ENCODE data around the gene VENTX.

VENTX gene

GRCh38 chr10:133211959-133212852 lies 25.4 kb upstream of the VENTX start:
- DNase-seq = no peak
- Histone ChIP-seq H3K36me3 (ENCODE audit: control insufficient read depth in 4 of 4, insufficient read depth in 4 of 4, low read length in 3 of 4) (no peaks in the 10 kb centered on the region), H3K27me3 (replicated peaks in 2 of 5; ENCODE audit: control insufficient read depth in 4 of 5, insufficient read depth in 5 of 5, low read length in 4 of 5) (peaks cover 0 to 19% (median 0%) of the 10 kb centered on the region in 5 experiments), H3K27ac (ENCODE audit: insufficient read depth in 1 of 2, low read depth in 1 of 2, low read length in 2 of 2, poor library complexity in 1 of 2, severe bottlenecking in 2 of 2) (no peak overlapping the region), H3K4me1 (ENCODE audit: control extremely low read depth in 1 of 4, control insufficient read depth in 4 of 4, insufficient read depth in 4 of 4, low read length in 3 of 4) (no peaks in the 10 kb centered on the region), H3K9me3 (ENCODE audit: control extremely low read depth in 1 of 5, control insufficient read depth in 4 of 5, insufficient read depth in 2 of 5, low read depth in 1 of 5, low read length in 4 of 5) (no peaks in the 10 kb centered on the region), H3K4me3 (ENCODE audit: control insufficient read depth in 1 of 7, extremely low read depth in 1 of 7, insufficient read depth in 4 of 7, low read depth in 2 of 7, low read length in 6 of 7) (no peak overlapping the region)
- ChIA-PET CTCF (interaction anchor here (1.8 kb wide), 1 partner anchor 70 kb away, joined by 4 read pairs; no protein-coding TSS in a partner anchor), POLR2A (no interaction called here)
- 87% methylated on average over 22 of the region's 34 CpGs for WGBS (ENCODE audit: insufficient coverage)

- WGBS (ENCODE audit: insufficient coverage) = 84% methylated on average over 16 of the region's 20 CpGs
- no peak for DNase-seq
- Histone ChIP-seq H3K9me3 (ENCODE audit: control extremely low read depth in 1 of 5, control insufficient read depth in 4 of 5, insufficient read depth in 2 of 5, low read depth in 1 of 5, low read length in 4 of 5) (no peaks in the 10 kb centered on the region), H3K36me3 (ENCODE audit: control insufficient read depth in 4 of 4, insufficient read depth in 4 of 4, low read length in 3 of 4) (no peaks in the 10 kb centered on the region), H3K4me3 (ENCODE audit: control insufficient read depth in 1 of 7, extremely low read depth in 1 of 7, insufficient read depth in 4 of 7, low read depth in 2 of 7, low read length in 6 of 7) (no peak overlapping the region), H3K4me1 (ENCODE audit: control extremely low read depth in 1 of 4, control insufficient read depth in 4 of 4, insufficient read depth in 4 of 4, low read length in 3 of 4) (no peaks in the 10 kb centered on the region), H3K27me3 (replicated peaks in 2 of 5; ENCODE audit: control insufficient read depth in 4 of 5, insufficient read depth in 5 of 5, low read length in 4 of 5) (peaks cover 0 to 19% (median 0%) of the 10 kb centered on the region in 5 experiments), H3K27ac (ENCODE audit: insufficient read depth in 1 of 2, low read depth in 1 of 2, low read length in 2 of 2, poor library complexity in 1 of 2, severe bottlenecking in 2 of 2) (no peak overlapping the region)
- CTCF ChIA-PET = interaction anchor here (1.8 kb wide), 1 partner anchor 70 kb away, joined by 4 read pairs; no protein-coding TSS in a partner anchor
- POLR2A ChIA-PET = no interaction called here
These were observed 24.7 kb upstream of the VENTX start for GRCh38 chr10:133212853-133213494.

GRCh38 chr10:133213641-133214467 lies 23.8 kb upstream of the VENTX start:
- CTCF ChIA-PET = interaction anchor here (1.0 to 1.8 kb wide), 2 partner anchors 32 to 71 kb away, joined by 3 to 4 read pairs; no protein-coding TSS in a partner anchor
- POLR2A ChIA-PET = no interaction called here
- no peak overlapping the region for H3K27ac ChIP-seq (ENCODE audit: insufficient read depth in 1 of 2, low read depth in 1 of 2, low read length in 2 of 2, poor library complexity in 1 of 2, severe bottlenecking in 2 of 2)
- H3K9me3 ChIP-seq (ENCODE audit: control extremely low read depth in 1 of 5, control insufficient read depth in 4 of 5, insufficient read depth in 2 of 5, low read depth in 1 of 5, low read length in 4 of 5) = no peaks in the 10 kb centered on the region
- no peak overlapping the region for H3K4me3 ChIP-seq (ENCODE audit: control insufficient read depth in 1 of 7, extremely low read depth in 1 of 7, insufficient read depth in 4 of 7, low read depth in 2 of 7, low read length in 6 of 7)
- peaks cover 0 to 28% (median 0%) of the 10 kb centered on the region in 5 experiments for H3K27me3 ChIP-seq (replicated peaks in 2 of 5; ENCODE audit: control insufficient read depth in 4 of 5, insufficient read depth in 5 of 5, low read length in 4 of 5)
- 95% methylated on average over 32 of the region's 32 CpGs for WGBS (ENCODE audit: insufficient coverage)
- no peak for DNase-seq
- H3K4me1 ChIP-seq (ENCODE audit: control extremely low read depth in 1 of 4, control insufficient read depth in 4 of 4, insufficient read depth in 4 of 4, low read length in 3 of 4) = no peaks in the 10 kb centered on the region
- H3K36me3 ChIP-seq (ENCODE audit: control insufficient read depth in 4 of 4, insufficient read depth in 4 of 4, low read length in 3 of 4) = no peaks in the 10 kb centered on the region

GRCh38 chr10:133214468-133215410 lies 22.9 kb upstream of the VENTX start:
- ChIA-PET POLR2A (no interaction called here), CTCF (interaction anchor here (1.0 kb wide), 1 partner anchor 31 kb away, joined by 3 read pairs; no protein-coding TSS in a partner anchor)
- no peak overlapping the region for H3K27ac ChIP-seq (ENCODE audit: insufficient read depth in 1 of 2, low read depth in 1 of 2, low read length in 2 of 2, poor library complexity in 1 of 2, severe bottlenecking in 2 of 2)
- H3K4me3 ChIP-seq (ENCODE audit: control insufficient read depth in 1 of 7, extremely low read depth in 1 of 7, insufficient read depth in 4 of 7, low read depth in 2 of 7, low read length in 6 of 7) = no peak overlapping the region
- DNase-seq = no peak
- H3K4me1 ChIP-seq (ENCODE audit: control extremely low read depth in 1 of 4, control insufficient read depth in 4 of 4, insufficient read depth in 4 of 4, low read length in 3 of 4) = no peaks in the 10 kb centered on the region
- no peaks in the 10 kb centered on the region for H3K36me3 ChIP-seq (ENCODE audit: control insufficient read depth in 4 of 4, insufficient read depth in 4 of 4, low read length in 3 of 4)
- 85% methylated on average over 20 of the region's 28 CpGs for WGBS (ENCODE audit: insufficient coverage)
- H3K27me3 ChIP-seq (replicated peaks in 2 of 5; ENCODE audit: control insufficient read depth in 4 of 5, insufficient read depth in 5 of 5, low read length in 4 of 5) = peaks cover 0 to 37% (median 6%) of the 10 kb centered on the region in 5 experiments
- no peaks in the 10 kb centered on the region for H3K9me3 ChIP-seq (ENCODE audit: control extremely low read depth in 1 of 5, control insufficient read depth in 4 of 5, insufficient read depth in 2 of 5, low read depth in 1 of 5, low read length in 4 of 5)

- no peak for DNase-seq
- H3K27me3 ChIP-seq (replicated peaks in 2 of 5; ENCODE audit: control insufficient read depth in 4 of 5, insufficient read depth in 5 of 5, low read length in 4 of 5) = peaks cover 0 to 39% (median 6%) of the 10 kb centered on the region in 5 experiments
- H3K4me1 ChIP-seq (ENCODE audit: control extremely low read depth in 1 of 4, control insufficient read depth in 4 of 4, insufficient read depth in 4 of 4, low read length in 3 of 4) = no peaks in the 10 kb centered on the region
- no peak overlapping the region for H3K27ac ChIP-seq (ENCODE audit: insufficient read depth in 1 of 2, low read depth in 1 of 2, low read length in 2 of 2, poor library complexity in 1 of 2, severe bottlenecking in 2 of 2)
- H3K4me3 ChIP-seq (ENCODE audit: control insufficient read depth in 1 of 7, extremely low read depth in 1 of 7, insufficient read depth in 4 of 7, low read depth in 2 of 7, low read length in 6 of 7) = no peak overlapping the region
- CTCF ChIA-PET = no interaction called here
- POLR2A ChIA-PET = no interaction called here
- H3K9me3 ChIP-seq (ENCODE audit: control extremely low read depth in 1 of 5, control insufficient read depth in 4 of 5, insufficient read depth in 2 of 5, low read depth in 1 of 5, low read length in 4 of 5) = no peaks in the 10 kb centered on the region
- 96% methylated on average over 27 of the region's 27 CpGs for WGBS (ENCODE audit: insufficient coverage)
- H3K36me3 ChIP-seq (ENCODE audit: control insufficient read depth in 4 of 4, insufficient read depth in 4 of 4, low read length in 3 of 4) = no peaks in the 10 kb centered on the region
These were observed 22.1 kb upstream of the VENTX start for GRCh38 chr10:133215586-133215985.

GRCh38 chr10:133216776-133217175 lies 20.9 kb upstream of the VENTX start:
- no peak overlapping the region for H3K4me3 ChIP-seq (ENCODE audit: control insufficient read depth in 1 of 7, extremely low read depth in 1 of 7, insufficient read depth in 4 of 7, low read depth in 2 of 7, low read length in 6 of 7)
- H3K27me3 ChIP-seq (replicated peaks in 2 of 5; ENCODE audit: control insufficient read depth in 4 of 5, insufficient read depth in 5 of 5, low read length in 4 of 5) = peaks cover 0 to 45% (median 10%) of the 10 kb centered on the region in 5 experiments
- POLR2A ChIA-PET = no interaction called here
- no peak for DNase-seq
- no peaks in the 10 kb centered on the region for H3K4me1 ChIP-seq (ENCODE audit: control extremely low read depth in 1 of 4, control insufficient read depth in 4 of 4, insufficient read depth in 4 of 4, low read length in 3 of 4)
- H3K27ac ChIP-seq (ENCODE audit: insufficient read depth in 1 of 2, low read depth in 1 of 2, low read length in 2 of 2, poor library complexity in 1 of 2, severe bottlenecking in 2 of 2) = no peak overlapping the region
- no peaks in the 10 kb centered on the region for H3K9me3 ChIP-seq (ENCODE audit: control extremely low read depth in 1 of 5, control insufficient read depth in 4 of 5, insufficient read depth in 2 of 5, low read depth in 1 of 5, low read length in 4 of 5)
- CTCF ChIA-PET = interaction anchor here (0.6 kb wide), 1 partner anchor 10 kb away, joined by 3 read pairs; no protein-coding TSS in a partner anchor
- H3K36me3 ChIP-seq (ENCODE audit: control insufficient read depth in 4 of 4, insufficient read depth in 4 of 4, low read length in 3 of 4) = no peaks in the 10 kb centered on the region
- 85% methylated on average over 24 of the region's 26 CpGs for WGBS (ENCODE audit: insufficient coverage)
